ENCODE measurements around the gene PPA1.
"Not testable (repeated sequence)": the region's sequence is repeated elsewhere in the genome, so short reads cannot be mapped to it uniquely, and the experiment has no call there.

Gene PPA1

DNA sequence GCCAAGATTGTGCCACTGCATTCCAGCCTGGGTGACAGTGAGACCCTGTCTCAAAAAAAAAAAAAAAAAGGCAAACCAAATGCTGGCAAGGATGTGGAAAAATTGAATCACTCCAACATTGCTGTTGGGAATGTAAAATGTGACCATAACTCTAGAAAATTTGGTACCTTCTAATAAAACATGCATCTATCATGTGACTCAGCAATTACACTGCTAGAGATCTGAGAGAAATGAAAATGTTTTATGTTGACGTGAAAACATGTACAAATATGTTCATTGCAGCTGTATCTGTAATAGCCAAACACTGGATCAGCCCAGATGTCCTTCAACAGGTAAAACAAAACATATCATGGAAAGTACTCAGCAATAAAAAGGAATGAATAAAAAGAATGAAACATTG lies 32.1 kb downstream of the PPA1 start:
- no peak for DNase-seq

DNA sequence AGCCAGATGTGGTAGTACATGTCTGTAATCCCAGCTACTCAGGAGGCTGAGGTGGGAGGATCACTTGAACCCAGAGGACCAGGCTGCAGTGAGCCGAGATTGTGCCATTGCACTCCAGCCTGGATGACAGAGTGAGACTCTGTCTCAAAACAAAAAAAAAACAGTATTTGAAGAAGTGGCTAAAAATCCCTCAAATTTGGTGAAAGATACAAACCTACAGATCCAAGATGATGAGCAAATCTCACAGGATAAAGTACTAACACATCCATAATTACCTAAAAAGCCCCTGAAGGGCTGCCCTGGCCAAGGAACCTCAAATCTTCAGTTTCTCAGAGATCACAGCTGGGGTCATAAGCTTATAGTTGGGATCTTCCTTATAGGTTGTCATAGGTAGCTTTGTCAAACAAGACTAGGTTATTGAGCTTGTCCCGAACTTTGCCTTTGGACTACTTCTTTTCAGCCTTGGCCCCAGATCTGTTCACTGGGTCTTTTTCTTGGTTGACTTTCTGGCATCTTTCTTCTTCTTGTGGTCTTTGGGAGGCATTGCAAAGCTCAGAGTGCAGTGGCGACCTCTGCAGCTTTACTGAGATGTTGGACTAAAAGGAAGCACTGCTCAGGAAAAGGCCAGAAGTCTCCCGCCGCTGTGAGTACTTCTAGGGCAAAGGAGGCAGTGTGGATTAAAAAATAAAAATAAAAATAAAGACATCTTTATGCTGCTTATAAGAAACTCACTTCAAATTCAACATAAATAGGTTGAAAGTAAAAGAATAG lies 34.3 kb downstream of the PPA1 start:
- no peak for DNase-seq

DNA sequence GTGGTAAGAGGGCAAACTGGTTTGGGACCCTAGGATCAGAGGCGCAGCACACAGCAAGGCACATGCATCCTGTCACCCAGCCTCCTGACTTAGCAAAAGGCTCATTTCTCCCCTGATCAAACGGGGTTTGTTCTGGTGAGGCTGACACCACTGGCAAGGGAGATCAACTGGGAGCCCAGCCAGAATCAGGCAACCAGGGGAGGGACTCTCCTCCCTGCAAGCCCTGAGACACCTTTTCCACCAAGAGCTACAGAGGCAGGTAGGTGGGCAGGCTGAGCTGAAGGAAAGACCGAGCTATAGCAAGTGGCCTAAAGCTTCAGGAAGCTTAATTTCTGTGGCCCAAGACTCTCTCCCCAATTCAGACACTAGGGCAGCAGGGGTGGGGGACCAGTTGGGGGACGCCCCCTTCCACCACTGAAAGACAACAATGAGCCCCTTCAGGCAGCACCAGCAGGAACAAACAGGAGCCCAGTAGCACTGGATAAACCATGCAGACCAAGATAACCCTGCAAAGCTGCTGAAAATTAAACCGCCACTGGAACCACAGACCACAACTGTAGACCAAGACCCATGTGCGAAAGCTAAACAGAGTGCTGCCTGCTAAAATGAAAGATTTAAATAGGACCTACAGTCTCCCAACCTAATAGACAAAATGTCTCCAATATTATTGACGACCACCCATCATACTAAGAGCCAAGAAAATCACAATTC lies 35.8 kb downstream of the PPA1 start:
- DNase-seq, result no peak

- no peak for DNase-seq
Measured at GRCh38 chr10:70193391-70193844, 39.8 kb downstream of the PPA1 start.

- DNase-seq, result no peak
Measured at GRCh38 chr10:70192326-70192968, 40.8 kb downstream of the PPA1 start.

DNA sequence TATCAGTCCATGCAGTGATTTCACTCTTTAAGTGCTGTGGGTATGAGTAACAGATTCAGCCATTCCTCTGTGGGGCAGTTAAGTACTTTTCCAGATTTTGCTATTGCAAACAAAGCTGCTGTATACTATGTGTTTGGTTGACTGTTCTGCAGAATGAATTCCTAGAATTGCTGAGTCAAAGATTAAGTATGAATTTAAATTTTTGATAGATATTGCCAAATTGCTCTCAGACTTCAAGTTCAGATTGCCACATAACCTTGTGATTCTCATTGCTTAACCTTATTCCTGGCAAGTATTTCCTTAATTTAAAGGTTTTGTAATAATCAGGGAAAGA lies 41.3 kb downstream of the PPA1 start:
- DNase-seq, result no peak

DNA sequence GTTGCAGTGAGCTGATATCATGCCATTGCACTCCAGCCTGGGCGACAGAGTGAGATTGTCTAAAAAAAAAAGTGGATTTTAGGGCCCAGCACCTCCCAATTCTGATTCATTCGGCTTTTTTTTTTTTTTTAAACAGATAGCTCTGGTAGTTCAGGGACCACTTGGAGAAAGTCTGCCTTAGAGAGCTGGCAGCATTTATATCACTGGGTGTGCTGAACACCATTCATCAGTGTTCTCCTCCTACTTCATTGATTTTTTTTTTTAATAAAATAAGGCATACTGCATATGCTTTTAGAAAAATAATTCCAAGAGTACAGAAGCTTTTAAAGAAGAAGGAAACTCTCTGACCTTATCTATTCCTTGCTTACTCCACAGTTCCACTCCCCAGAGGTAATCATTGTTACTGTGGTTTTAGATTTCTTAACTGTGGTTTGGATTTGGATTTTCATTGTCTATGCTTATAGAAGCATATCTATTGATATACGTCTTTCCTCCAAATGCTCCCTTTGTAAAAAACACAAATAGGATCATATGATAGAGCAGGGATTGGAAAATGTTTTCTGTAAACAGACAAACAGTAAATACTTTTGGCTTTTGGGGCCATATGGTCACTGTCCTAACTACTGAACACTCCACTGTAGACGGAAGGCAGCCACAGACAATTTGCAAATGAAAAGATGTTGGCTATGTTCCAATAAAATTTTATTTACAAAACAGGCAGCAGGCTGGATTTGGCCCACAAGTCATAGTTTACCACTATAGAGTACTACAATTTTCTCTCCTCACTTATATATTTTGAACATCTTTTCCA lies 41.9 kb downstream of the PPA1 start:
- no peak for DNase-seq

- no peak for DNase-seq
Measured at GRCh38 chr10:70190581-70190980, 42.6 kb downstream of the PPA1 start.

DNA sequence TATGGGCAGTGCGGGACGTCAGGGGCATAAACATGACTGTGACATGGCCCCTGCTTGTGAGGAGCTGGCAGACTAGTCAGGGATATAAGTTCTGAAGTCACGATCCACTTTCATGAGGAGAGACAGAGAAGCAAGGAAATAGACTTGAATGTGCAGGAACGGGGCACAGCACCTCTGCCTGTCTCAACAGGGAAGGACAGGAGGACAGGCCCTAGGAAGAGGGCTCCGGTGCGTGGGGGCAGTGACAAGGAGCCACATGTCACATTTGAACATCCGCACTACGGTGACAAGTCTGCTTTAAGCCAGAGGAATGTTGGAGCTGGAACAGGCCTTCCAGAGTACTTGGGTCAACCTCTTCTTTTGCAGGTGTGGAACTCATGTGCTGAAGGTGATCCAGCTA lies 43.1 kb downstream of the PPA1 start:
- no peak for DNase-seq

DNA sequence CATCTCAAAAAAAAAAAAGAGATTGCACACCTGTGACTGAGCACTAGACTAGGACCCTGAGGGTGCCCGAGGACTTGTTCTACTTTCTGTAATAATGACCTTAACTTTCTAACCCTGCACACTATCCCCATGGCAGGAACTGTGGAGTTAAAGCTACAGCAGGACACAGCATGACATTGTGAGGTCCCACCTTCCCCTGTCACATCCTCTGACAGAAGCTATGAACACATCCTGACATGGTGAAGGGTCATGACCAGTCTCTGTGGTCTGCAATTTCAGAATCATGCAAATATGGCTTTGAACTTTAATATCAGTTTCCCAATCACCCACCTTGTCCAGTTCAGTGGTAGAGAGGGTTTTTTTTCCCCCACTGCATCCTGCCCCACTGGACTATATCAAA lies 44.5 kb downstream of the PPA1 start:
- no peak for DNase-seq

- DNase-seq, result no peak
Measured at GRCh38 chr10:70186571-70186970, 46.7 kb downstream of the PPA1 start.

- no peak for DNase-seq
Measured at GRCh38 chr10:70186090-70186489, 47.1 kb downstream of the PPA1 start.

DNA sequence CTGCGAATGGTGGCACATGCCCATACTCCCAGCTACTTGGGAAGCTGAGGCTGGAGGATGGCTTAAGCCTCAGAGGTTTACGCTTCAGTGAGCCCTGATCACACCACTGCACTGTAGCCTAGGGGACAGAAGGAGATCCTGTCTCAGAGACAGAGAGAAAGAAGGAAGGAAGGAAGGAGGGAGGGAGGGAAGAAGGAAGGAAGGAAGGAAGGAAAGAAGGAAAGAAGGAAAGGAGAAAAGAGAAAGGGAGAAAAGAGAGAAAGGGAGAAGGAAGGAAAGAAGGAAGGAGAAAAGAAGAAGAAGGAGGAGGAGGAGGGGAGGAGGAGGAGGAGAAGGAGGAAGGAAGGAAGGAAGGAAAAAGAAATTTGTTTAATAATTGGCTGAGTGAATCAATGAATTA lies 49.9 kb downstream of the PPA1 start:
- no peak for DNase-seq

DNA sequence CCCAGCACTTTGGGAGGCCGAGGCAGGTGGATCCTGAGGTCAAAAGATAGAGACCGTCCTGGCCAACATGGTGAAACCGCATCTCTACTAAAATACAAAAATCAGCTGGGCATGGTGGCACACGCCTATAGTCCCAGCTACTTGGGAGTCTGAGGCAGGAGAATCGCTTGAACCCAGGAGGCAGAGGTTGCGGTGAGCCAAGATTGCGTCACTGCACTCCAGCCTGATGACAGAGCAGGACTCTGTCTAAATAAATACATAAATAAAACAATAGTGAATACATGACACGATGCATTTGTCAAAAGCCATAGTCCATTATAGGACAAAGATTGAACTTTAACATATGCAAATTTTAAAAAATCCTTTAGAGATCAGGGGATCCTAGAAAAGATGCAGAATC lies 54.0 kb downstream of the PPA1 start:
- not testable (repeated sequence) for DNase-seq

DNA sequence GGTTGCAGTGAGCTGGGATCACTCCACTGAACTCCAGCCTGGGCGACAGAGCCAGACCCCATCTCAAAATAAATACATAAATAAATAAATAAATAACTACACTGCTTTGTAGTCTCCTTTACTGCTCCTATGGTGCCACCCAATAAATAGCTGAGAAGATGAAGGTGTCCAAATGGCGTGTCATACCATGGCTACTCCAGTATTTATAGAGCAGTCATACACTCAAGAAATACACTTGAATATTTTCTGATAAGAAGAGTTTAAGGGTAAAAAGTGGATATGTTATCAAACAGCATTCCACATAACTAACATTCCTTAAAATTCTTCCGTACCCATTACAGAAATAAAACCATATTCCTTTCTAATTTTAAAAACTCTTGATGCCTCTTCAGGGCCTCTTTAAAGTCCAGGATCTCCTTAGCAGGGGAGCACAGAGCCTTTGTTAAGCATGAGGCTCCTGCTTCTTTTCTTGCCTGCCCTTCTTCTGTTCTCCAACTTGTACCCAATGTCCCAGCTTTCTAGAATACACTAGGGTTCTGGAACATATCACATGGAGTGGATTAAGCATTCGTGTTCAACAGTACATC lies 55.0 kb downstream of the PPA1 start:
- DNase-seq, result no peak

- no peak for DNase-seq
Measured at GRCh38 chr10:70176441-70176840, 56.8 kb downstream of the PPA1 start.

- DNase-seq, result no peak
Measured at GRCh38 chr10:70175516-70175915, 57.7 kb downstream of the PPA1 start.

GRCh38 chr10:70174058-70174741 lies 59.0 kb downstream of the PPA1 start:
- no peak for DNase-seq

DNA sequence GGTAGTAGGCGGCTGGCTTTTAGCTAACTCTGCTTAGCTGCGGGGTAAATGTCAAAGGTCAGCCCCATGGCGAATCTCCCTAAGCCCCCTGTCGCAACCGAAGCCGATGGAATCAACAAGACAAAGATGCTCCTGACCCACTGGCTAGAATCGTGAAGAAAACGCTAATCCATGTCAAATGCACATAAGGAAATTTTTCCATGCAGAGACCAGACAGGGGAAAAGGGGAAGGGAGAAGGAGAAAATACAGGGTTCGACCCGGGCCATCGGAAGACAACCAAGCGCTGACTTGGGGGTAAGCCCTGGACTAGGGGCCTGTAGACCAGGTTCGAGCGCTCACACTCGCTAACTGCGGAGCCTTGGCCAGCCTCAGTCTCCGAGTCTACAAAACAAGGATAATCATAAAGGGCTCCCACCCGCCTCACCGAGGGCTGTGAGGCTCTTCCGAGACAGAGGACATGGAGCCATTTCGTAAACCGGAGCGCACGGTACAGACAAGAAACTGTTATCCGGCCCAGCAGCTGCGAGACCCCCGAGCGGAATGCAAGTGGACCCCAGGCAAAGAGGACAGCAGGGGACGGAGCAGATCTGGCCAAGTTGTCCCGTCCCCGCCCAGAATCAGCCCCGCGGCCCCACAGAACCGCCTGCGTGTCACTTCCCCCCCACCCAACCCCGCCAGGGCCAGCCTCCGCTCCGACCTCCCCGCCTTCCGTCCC lies 63.4 kb downstream of the PPA1 start:
- no peak for DNase-seq

DNA sequence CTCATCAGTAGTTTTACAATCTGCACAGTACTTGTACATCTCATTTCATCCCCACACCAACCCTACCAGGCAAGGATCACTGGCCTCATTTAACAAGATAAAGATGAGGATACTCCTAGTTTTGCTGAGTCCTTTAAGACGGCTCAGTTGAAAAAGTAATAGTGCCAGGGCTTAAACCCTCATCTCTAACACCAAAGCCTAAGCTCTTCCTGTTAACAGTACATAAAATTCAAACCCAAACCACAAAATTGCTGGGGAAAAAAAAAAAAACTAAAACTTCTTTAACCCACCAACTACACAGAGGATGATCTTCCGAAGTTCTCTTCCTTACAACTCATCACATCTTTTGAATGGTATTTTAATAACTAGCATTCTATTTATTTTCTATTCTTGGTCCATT lies 64.2 kb downstream of the PPA1 start:
- no peak for DNase-seq

- no peak for DNase-seq
Measured at GRCh38 chr10:70167246-70167645, 66.0 kb downstream of the PPA1 start.

DNA sequence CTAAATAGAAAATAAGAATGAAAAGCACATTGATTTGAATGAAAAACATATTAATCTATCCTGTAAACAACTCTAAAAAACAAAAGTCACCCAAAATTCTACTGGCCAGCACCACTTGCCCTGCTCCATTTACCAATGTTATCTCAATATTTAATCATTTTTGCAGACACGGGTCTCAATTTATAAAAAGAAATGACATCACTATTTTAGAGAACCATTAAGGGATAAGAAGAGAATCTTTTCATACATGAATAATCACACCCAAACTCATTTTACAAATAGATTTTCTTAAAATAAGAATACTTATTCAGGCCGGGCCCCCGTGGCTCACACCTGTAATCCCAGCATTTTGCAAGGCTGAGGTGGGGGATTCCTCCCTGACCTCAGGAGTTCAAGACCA lies 66.8 kb downstream of the PPA1 start:
- DNase-seq, result no peak

All from cerebellar nuclear complex (tissue), 1 donor.